GM23338 (cell line): Measurements from ENCODE around the gene KCNA2. TPM values are rescaled to one million over a fixed set of nuclear protein-coding genes. Genes with fewer than 3 reads are reported as not detected.

Experiments
- ATAC-seq: fragments of 200-7000 bp; cut with Tn5 transposase; 3 replicates; pipeline ENCODE4 v1.9.1; 2020
- DNase-seq: peaks from one replicate; pipeline ENCODE4 v3.0.0-alpha.2; 2015; ENCODE audit warnings: low spot score
- H2AFZ ChIP-seq: fragments of 200-600 bp; sonication (generic); 2 replicates; pipeline ENCODE4 v1.8.0; 2016; ENCODE audit warnings: antibody characterized with exemption, mild to moderate bottlenecking, moderate library complexity
- H3F3A ChIP-seq: fragments of 200-600 bp; sonication (generic); replicated peaks from 2 replicates; pipeline ENCODE4 v1.8.0; 2017; ENCODE audit warnings: antibody characterized with exemption, mixed run types, low read depth
- H3K27ac ChIP-seq: fragments of 200-600 bp; sonication (generic); 2 replicates; pipeline ENCODE4 v1.6.1; 2016; ENCODE audit warnings: low read depth
- H3K27me3 ChIP-seq: fragments of 200-600 bp; sonication (generic); 2 replicates; pipeline ENCODE4 v1.8.0; 2016; ENCODE audit warnings: mild to moderate bottlenecking, mixed run types, moderate library complexity; ENCODE audit not compliant: insufficient read depth
- H3K36me3 ChIP-seq: fragments of 200-600 bp; sonication (generic); 2 replicates; pipeline ENCODE4 v1.8.0; 2016; ENCODE audit warnings: mild to moderate bottlenecking; ENCODE audit not compliant: insufficient read depth
- H3K4me1 ChIP-seq: fragments of 200-600 bp; sonication (generic); 2 replicates; pipeline ENCODE4 v1.8.0; 2016; ENCODE audit warnings: mild to moderate bottlenecking, moderate library complexity; ENCODE audit not compliant: insufficient read depth
- H3K4me2 ChIP-seq: fragments of 200-600 bp; sonication (generic); 2 replicates; pipeline ENCODE4 v1.7.1; 2017; ENCODE audit warnings: mixed run types
- H3K4me3 ChIP-seq: fragments of 200-600 bp; sonication (generic); 2 replicates; pipeline ENCODE4 v1.6.1; 2016; ENCODE audit warnings: mixed run types
- H3K79me2 ChIP-seq: fragments of 200-600 bp; sonication (generic); replicated peaks from 2 replicates; pipeline ENCODE4 v1.8.0; 2017; ENCODE audit warnings: mild to moderate bottlenecking; ENCODE audit not compliant: insufficient read depth
- H3K9me2 ChIP-seq: fragments of 200-600 bp; sonication (generic); 2 replicates; pipeline ENCODE4 v1.8.0; 2017; ENCODE audit not compliant: insufficient read depth
- H4K20me1 ChIP-seq: fragments of 200-600 bp; sonication (generic); replicated peaks from 2 replicates; pipeline ENCODE4 v1.8.0; 2017; ENCODE audit warnings: mild to moderate bottlenecking; ENCODE audit not compliant: insufficient read depth
- H3K27ac Mint-ChIP-seq: 2 replicates; pipeline ENCODE4 v1.8.0; 2020; ENCODE audit warnings: inconsistent platforms, mild to moderate bottlenecking, moderate library complexity, mixed read lengths
- H3K27me3 Mint-ChIP-seq: 3 replicates; pipeline ENCODE4 v1.8.0; 2022; ENCODE audit warnings: low read depth, mild to moderate bottlenecking, moderate library complexity, mixed read lengths, inconsistent platforms; ENCODE audit not compliant: insufficient read depth, poor library complexity
- H3K36me3 Mint-ChIP-seq: 3 replicates; pipeline ENCODE4 v1.8.0; 2021; ENCODE audit warnings: low read depth, mild to moderate bottlenecking, inconsistent platforms, moderate library complexity, mixed read lengths
- H3K4me1 Mint-ChIP-seq: 3 replicates; pipeline ENCODE4 v1.8.0; 2020; ENCODE audit warnings: mild to moderate bottlenecking, inconsistent platforms, mixed read lengths
- H3K4me3 Mint-ChIP-seq: 3 replicates; pipeline ENCODE4 v1.8.0; 2021; ENCODE audit warnings: moderate library complexity, mild to moderate bottlenecking, inconsistent platforms, mixed read lengths
- H3K9me3 Mint-ChIP-seq: 3 replicates; pipeline ENCODE4 v1.8.0; 2020; ENCODE audit warnings: moderate library complexity, mild to moderate bottlenecking, inconsistent platforms, mixed read lengths
- CREB1 ChIP-seq: fragments of 250-450 bp; sonication (Bioruptor Pico); IDR thresholded peaks from 2 replicates; pipeline ENCODE4 v1.5.0; 2020; ENCODE audit warnings: low read depth, mild to moderate bottlenecking, moderate library complexity
- ETS1 ChIP-seq: IDR thresholded peaks from 2 replicates; pipeline ENCODE4 v1.6.1; 2016; ENCODE audit warnings: antibody characterized with exemption
- EZH2 ChIP-seq: fragments of 200-600 bp; sonication (generic); IDR thresholded peaks from one replicate; pipeline ENCODE4 v1.8.0; 2017; ENCODE audit warnings: antibody characterized with exemption, mild to moderate bottlenecking, low read depth; ENCODE audit not compliant: unreplicated experiment
- EZH2phosphoT487 ChIP-seq: fragments of 200-600 bp; sonication (generic); IDR thresholded peaks from one replicate; pipeline ENCODE4 v1.8.1; 2018; ENCODE audit warnings: antibody characterized with exemption; ENCODE audit not compliant: unreplicated experiment
- JUNB ChIP-seq: IDR thresholded peaks from one replicate; pipeline ENCODE4 v1.6.1; 2016; ENCODE audit warnings: antibody characterized with exemption; ENCODE audit not compliant: unreplicated experiment
- NANOG ChIP-seq: IDR thresholded peaks from 2 replicates; pipeline ENCODE4 v1.6.1; 2016; ENCODE audit warnings: antibody characterized with exemption, borderline replicate concordance
- POLR2AphosphoS5 ChIP-seq: IDR thresholded peaks from 2 replicates; pipeline ENCODE4 v1.6.1; 2016; ENCODE audit warnings: antibody characterized with exemption, low read depth
- REST ChIP-seq: IDR thresholded peaks from one replicate; pipeline ENCODE4 v1.6.1; 2018; ENCODE audit warnings: antibody characterized with exemption; ENCODE audit not compliant: unreplicated experiment
- STAT1 ChIP-seq: IDR thresholded peaks from one replicate; pipeline ENCODE4 v1.6.1; 2016; ENCODE audit warnings: antibody characterized with exemption; ENCODE audit not compliant: unreplicated experiment
- ZNF331 ChIP-seq: fragments of 250-450 bp; sonication (Bioruptor Pico); IDR thresholded peaks from 2 replicates; pipeline ENCODE4 v1.5.0; 2020; ENCODE audit warnings: low read depth, mild to moderate bottlenecking, moderate library complexity
- ZNF462 ChIP-seq: fragments of 250-450 bp; sonication (Bioruptor Pico); IDR thresholded peaks from 2 replicates; pipeline ENCODE4 v1.5.0; 2020; ENCODE audit warnings: mild to moderate bottlenecking, moderate library complexity
- polyA plus RNA-seq: library from polyadenylated mRNA; unstranded; fragments of >200 nt; fragmentation: Nextera tagmentation; extraction: Ambion mirVana; gene quantifications from 2 replicates; pipeline ENCODE4 v1.2.1, GENCODE V29; 2016
- total RNA-seq: library from RNA; depleted of rRNA; stranded (reverse); fragments of >200 nt; shearing (Covaris generic); gene quantifications from 2 replicates; pipeline ENCODE4 v1.2.3, GENCODE V29; 2014

Gene KCNA2
- total and polyA plus RNA-seq, 2 experiments from 2014 or later: 0.11 to 1.5 TPM

GRCh38 chr1:110637475-110637874 is 31.3 kb upstream of the KCNA2 start:
- no peaks in the 10 kb centered on the region for H3K9me3 Mint-ChIP-seq
- no peak overlapping the region for H2AFZ ChIP-seq
- TF ChIP-seq REST (no peak), CREB1 (CRISPR knock-in tag) (no peak), STAT1 (no peak), JUNB (no peak), ZNF462 (CRISPR knock-in tag) (no peak), EZH2phosphoT487 (no peak), POLR2AphosphoS5 (no peak), EZH2 (no peak), ZNF331 (CRISPR knock-in tag) (no peak), ETS1 (no peak), NANOG (no peak)
- H3K36me3 Mint-ChIP-seq: no peaks in the 10 kb centered on the region
- H3K4me1 ChIP-seq: no peaks in the 10 kb centered on the region
- no peak overlapping the region for H3K27ac Mint-ChIP-seq
- peaks cover 7% of the 10 kb centered on the region for H3K27me3 Mint-ChIP-seq
- H3K27me3 ChIP-seq: no peaks in the 10 kb centered on the region
- no peaks in the 10 kb centered on the region for H3K36me3 ChIP-seq
- H3F3A ChIP-seq: no peaks in the 10 kb centered on the region
- H3K27ac ChIP-seq: no peak overlapping the region
- peak; percentile 68 for ATAC-seq
- no peak overlapping the region for H3K4me2 ChIP-seq
- H3K4me1 Mint-ChIP-seq: no peaks in the 10 kb centered on the region
- no peak overlapping the region for H3K4me3 Mint-ChIP-seq
- H3K9me2 ChIP-seq: no peaks in the 10 kb centered on the region
- DNase-seq: no peak
- no peak overlapping the region for H3K4me3 ChIP-seq
- H4K20me1 ChIP-seq: no peaks in the 10 kb centered on the region
- H3K79me2 ChIP-seq: no peaks in the 10 kb centered on the region
